ENCODE results near the gene MEPE.

Gene MEPE

GRCh38 chr4:87840149-87840548 is 7.4 kb downstream of the MEPE start:
- no peak for DNase-seq (ENCODE audit: low read depth, low spot score)

DNA sequence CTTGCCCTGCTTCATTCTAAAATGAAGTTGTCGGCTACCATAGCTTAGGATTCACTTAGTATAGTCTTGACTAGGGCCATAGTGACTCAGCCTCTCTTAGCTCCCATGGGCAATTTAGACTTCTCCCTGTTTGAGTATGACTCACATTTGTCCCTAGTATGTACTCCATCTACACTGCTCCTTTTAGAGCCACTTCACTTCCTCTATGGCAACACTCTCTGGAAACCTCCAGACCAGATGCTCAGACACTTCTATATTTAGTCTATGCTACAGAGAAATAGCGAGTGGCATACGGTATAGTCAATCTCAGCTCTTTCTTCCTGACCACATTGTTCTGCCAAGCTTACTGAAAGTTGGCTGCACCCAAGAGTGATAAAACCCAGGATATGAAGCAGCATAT is 11.2 kb downstream of the MEPE start:
- DNase-seq (ENCODE audit: low read depth, low spot score): no peak

- DNase-seq (ENCODE audit: low read depth, low spot score): no peak
These were observed 11.7 kb downstream of the MEPE start for GRCh38 chr4:87844452-87844851.

GRCh38 chr4:87846226-87846625 is 13.5 kb downstream of the MEPE start:
- DNase-seq (ENCODE audit: low read depth, low spot score): no peak

GRCh38 chr4:87848622-87849351 is 16.0 kb downstream of the MEPE start:
- peak; percentile 52 for DNase-seq (ENCODE audit: low read depth, low spot score)

GRCh38 chr4:87849612-87850011 is 16.8 kb downstream of the MEPE start:
- DNase-seq (ENCODE audit: low read depth, low spot score): no peak

DNA sequence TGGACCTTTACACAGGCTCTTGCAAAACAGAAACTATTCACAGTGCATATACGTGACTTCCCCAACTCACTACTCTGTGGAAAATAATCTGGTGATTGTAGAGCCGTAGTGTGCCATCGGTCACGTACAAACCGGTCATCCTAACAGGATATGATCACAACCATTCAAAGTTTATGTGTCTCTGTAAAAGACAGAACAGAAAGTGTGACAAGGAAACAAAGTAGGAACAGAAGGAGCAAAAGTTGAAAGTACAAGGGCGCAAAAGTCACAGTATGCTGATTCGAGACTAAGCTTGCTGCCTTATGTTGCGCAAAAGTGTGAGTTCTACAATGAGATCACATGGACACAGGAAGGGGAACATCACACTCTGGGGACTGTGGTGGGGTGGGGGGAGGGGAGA is 18.6 kb downstream of the MEPE start:
- no peak for DNase-seq (ENCODE audit: low read depth, low spot score)

- DNase-seq (ENCODE audit: low read depth, low spot score): no peak
These were observed 19.2 kb downstream of the MEPE start for GRCh38 chr4:87851953-87852352.

DNA sequence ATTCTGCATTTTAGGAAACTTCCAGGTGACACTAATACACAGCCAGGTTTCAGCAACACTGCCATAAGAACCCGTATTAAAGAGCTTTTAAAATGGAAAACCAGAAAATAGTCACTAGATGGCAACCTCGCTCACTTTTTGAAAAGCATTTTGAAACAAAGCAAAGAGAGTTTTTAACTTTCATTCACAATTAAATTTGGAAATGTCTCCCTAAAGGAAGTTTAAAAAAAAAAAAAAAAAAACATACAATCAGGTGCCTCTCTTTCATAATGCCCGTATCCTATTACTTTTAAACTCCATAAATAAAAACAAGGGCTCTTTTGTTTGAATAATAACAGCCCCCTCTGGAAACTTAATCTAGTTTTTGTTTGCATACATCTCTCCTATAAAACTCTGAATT is 20.3 kb downstream of the MEPE start:
- peak; percentile 27 for DNase-seq (ENCODE audit: low read depth, low spot score)

- DNase-seq (ENCODE audit: low read depth, low spot score): no peak
These were observed 21.1 kb downstream of the MEPE start for GRCh38 chr4:87853891-87854290.

DNA sequence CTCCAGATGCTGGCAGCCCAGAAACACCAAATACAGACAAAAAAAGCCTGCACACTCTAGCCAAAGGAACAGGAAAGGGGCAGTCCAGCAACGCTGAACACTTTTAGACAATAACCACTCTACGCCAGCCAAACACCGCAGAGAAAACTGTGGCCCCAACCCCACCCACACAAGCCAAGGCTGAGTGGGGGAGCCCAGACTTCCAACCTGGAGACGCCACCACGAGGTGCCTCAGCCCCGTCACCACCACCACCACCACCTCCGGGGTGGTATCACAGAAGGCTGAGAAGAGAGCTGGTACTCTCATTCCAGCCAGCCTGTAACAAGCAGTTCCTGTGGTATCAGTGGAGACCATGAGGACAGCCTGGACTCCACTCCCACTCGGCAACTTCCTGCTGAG is 22.8 kb downstream of the MEPE start:
- no peak for DNase-seq (ENCODE audit: low read depth, low spot score)

DNA sequence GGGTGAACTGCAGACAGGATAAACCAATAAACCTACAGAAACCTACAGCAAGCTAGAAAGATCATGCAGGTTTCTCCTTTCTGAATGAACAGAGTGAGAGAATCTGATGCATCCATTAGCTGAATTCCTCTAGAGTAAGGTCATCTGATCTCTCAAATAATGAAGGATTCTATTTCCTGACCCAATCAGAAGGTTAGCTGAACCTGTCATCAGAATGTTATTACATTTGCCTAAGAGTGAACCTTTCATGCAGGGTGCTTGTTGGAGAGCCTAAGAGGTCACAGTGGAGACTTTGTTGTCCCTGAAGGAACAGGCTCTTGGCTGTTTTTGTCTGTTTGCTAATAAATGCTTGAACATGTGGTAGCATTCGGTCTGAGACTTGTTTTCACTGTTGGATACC is 24.0 kb downstream of the MEPE start:
- no peak for DNase-seq (ENCODE audit: low read depth, low spot score)

DNA sequence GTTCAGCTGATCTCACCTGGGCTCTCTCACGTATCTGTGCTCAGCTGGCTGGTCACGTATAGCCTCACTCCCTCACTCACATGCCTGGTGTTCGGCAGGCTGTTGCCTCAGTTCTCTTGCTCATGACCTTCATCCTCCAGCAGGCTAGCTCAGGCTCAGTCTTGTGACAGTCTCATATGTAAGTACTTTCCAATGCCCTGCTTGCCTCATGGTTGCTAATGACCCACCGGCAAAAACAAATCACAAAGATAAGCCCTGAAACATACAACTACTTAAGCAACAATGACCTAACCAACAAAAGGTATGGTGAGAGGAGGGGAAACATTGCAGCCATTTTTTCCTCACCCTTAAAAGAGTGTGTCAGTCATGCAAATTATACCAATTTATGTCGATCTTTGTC is 25.0 kb downstream of the MEPE start:
- no peak for DNase-seq (ENCODE audit: low read depth, low spot score)

- DNase-seq (ENCODE audit: low read depth, low spot score): no peak
These were observed 29.5 kb downstream of the MEPE start for GRCh38 chr4:87862236-87862635.

- no peak for DNase-seq (ENCODE audit: low read depth, low spot score)
These were observed 30.7 kb downstream of the MEPE start for GRCh38 chr4:87863486-87863885.

GRCh38 chr4:87864321-87864720 is 31.6 kb downstream of the MEPE start:
- DNase-seq (ENCODE audit: low read depth, low spot score): no peak

DNA sequence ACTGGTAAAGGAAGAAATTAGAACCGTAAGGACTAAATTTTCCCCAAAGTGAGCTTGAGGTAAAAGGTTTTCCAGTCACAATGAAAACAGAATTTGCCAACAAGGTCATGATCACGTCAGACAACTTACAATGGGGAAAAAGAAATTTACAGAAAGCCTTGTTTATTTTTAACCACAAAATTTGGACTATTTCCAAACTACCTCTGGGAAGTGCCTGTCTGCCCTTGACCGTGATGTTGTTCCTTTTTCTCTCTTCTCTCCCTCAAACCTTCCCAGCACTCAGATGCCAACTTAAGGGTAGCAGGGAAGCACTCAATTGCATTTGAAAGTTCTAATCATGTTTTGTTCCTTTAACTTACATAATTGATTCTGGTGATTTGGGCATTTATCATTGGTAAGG is 32.5 kb downstream of the MEPE start:
- DNase-seq (ENCODE audit: low read depth, low spot score): no peak

DNA sequence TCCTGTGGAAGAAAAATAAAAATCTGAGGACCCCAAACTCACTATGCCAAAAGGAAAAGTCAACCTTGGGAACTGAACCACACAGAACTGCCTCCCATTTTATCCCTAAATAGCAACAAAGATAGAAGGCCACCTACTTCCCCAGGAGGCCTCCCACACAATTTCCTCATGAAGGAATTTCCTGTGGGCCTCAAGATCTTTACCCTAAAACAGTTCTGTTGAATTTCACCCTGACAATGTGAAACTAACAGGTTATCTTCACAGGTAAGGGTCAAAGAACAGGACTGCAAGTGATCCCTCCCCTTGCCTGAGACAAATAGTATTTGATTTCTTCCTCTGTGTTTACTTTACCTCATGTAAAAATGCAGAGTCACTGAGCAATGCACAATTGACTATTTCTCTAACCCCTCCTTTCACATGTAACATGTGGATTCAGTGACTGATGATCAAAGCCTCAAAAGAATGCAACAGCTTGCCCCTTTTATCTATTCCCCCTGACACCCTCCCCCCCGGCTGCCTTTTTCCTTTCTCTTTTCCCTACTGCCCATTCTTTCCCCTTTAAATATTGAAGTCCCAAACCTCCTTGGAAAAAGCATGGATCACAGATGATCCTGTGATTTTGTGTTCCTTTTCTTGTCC is 33.3 kb downstream of the MEPE start:
- peak; percentile 64 for DNase-seq (ENCODE audit: low read depth, low spot score)

GRCh38 chr4:87868522-87868921 is 35.8 kb downstream of the MEPE start:
- DNase-seq (ENCODE audit: low read depth, low spot score): no peak

- no peak for DNase-seq (ENCODE audit: low read depth, low spot score)
These were observed 39.3 kb downstream of the MEPE start for GRCh38 chr4:87872028-87872427.

GRCh38 chr4:87875191-87875590 is 42.4 kb downstream of the MEPE start:
- DNase-seq (ENCODE audit: low read depth, low spot score): no peak

DNA sequence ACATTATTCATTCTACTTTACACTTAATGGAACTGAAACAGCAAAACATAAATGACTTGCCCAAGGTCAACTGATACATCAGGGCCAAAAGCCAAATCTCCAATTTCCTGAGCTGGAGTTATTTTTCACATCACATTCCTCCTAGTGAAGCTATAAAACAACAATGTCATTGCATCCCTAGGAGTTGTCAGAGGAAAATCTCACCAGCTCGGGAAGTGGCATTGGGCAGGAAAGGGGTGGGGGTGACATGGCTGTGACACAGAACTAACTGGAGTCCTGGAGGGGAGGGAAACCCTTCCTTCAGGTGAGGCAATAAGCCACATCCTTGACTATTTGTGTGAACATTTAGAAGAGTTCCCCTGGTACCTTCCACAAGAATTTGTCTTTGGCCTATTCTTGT is 47.3 kb downstream of the MEPE start:
- no peak for DNase-seq (ENCODE audit: low read depth, low spot score)

- DNase-seq (ENCODE audit: low read depth, low spot score): no peak
These were observed 48.3 kb downstream of the MEPE start for GRCh38 chr4:87881115-87881514.

GRCh38 chr4:87882321-87882720 is 49.6 kb downstream of the MEPE start:
- DNase-seq (ENCODE audit: low read depth, low spot score): no peak
